Measurements from ENCODE around the gene FBLN2.
"Not testable (repeated sequence)": the region's sequence is repeated elsewhere in the genome, so short reads cannot be mapped to it uniquely, and the experiment has no call there.

The FBLN2 gene

DNA sequence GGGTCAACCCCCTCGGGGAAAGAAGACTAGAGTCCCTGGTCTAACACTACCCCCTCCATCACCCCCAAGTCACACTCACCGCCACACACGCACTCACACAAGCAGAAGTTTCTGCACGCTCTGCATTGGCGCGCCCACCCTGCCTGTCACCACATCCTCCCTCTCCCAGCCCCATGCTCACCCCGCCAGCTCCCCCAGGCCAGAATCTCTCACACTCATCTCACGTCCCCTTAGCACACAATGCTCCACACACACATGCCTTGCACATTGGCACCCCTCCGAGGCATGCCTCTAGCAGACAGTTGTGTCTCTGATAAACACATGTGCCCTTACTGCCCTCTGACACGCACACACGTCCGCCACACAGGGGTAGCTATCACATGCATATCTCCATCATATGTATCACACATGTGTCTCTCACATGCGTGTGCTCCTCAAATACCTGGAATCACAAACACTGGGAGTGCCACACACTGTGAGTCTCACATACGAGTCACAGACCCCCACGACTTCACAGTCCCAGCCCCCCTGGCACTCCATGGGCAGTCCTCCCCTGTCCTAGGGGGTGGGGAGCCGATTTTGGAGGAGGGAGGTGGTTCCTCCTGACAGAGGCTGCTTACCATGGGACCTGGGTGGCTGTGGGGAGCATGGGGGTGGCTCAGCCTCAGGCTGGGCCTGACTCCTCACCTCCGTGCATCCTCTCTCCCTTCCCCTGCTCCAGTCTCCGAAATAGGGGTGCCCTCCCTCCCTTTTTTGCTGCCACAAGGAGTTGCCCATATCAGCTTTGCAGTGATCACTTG, 898 bp downstream of the FBLN2 start:
- no peak for DNase-seq (ENCODE audit: low read depth, low spot score)

DNA sequence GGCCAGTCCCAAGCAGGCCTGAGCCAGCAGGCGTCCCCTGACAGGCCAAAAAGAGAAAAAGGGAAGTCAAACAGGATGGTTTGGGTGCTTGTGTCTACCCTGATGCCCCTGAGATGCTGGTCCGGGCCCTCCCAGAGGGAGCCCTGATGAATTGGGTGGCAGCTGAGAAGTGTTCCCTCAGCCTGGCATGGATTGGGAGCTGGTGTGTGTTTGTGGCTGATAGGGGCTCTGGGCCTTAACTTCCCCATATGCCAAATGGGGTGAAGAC, 1.4 kb downstream of the FBLN2 start:
- no peak for DNase-seq (ENCODE audit: low read depth, low spot score)

GRCh38 chr3:13550791-13551360, 2.0 kb downstream of the FBLN2 start:
- no peak for DNase-seq (ENCODE audit: low read depth, low spot score)

DNA sequence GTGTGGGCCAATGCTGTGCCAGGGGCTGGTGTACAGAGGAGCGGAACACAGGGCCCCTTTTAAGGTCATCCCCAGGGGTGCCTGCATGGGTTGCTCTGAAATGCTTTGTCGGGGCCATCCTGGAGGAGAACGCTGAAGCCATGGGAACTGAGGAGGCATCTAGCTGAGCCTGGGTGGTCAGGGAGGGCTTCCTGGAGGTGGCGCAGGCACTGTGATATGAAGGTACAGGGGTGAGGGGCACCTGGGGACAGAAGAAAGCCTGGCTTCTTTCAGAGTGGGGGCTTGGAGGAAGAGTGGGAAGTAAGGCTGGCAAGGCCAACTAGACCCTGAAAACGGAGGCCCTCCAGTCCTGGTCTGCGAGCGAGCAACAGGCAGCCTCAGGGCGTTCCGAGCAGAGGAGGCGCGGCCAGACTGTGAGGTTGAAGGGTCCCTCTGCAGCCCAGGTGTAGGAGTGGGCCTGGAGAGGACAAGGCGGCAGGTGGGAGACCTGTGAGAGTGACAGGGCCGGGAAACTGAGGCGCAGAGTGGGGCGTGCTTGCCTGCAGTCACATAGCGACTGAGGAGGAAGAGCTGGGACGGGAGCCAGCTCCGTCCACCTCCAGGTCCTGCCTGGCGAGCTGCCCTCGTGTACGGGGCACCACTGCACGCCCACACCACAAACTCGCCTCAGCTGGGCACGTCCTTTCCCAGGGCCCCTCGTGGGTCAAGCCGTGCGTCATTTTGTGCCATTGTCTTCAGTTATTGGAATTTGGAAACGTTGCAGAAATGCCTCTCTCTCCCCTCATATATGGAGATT, 4.1 kb downstream of the FBLN2 start:
- no peak for DNase-seq (ENCODE audit: low read depth, low spot score)

DNA sequence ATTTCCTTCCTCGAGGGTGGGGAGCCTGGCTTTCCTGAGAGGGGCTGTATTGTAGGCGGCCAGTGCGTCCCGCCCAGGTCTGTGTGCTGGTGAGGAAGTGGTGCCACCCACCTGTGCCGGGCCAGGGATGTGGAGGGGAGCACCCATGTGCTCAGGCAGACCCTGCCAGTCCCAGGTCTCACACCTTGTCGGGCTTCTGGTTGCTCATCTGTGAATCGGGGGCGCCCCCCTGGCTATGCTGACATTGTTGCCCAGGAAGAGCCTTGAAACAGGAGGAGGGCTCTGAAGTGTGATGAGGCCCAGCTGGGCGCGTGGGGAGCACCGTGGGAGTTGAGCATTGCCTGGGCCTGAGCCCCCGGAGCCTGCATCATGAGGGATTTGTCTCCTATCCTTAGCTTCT, 4.8 kb downstream of the FBLN2 start:
- no peak for DNase-seq (ENCODE audit: low read depth, low spot score)

- no peak for DNase-seq (ENCODE audit: low read depth, low spot score)
Observed at GRCh38 chr3:13555753-13556152, 6.8 kb downstream of the FBLN2 start.

- DNase-seq (ENCODE audit: low read depth, low spot score), result no peak
Observed at GRCh38 chr3:13556207-13556606, 7.3 kb downstream of the FBLN2 start.

DNA sequence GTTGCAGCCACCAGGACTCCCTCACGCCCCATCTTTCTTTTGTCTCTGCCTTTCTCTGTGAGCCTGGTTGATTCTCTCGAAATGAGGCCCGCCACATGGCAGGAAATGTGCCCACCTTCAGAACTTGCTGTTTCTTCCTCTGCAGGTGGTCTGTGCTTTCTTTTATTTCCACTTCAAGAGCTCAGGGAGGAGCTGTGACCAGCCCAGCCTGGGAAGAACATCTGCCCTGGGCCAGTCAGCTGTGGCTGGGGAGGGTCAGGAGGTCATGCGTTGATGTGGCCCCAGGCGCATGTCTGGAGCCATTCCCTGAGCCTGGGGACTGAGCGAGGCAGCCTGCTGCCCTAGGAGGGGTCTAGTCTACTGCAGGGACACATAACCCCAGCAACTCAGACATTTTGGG, 8.0 kb downstream of the FBLN2 start:
- no peak for DNase-seq (ENCODE audit: low read depth, low spot score)

DNA sequence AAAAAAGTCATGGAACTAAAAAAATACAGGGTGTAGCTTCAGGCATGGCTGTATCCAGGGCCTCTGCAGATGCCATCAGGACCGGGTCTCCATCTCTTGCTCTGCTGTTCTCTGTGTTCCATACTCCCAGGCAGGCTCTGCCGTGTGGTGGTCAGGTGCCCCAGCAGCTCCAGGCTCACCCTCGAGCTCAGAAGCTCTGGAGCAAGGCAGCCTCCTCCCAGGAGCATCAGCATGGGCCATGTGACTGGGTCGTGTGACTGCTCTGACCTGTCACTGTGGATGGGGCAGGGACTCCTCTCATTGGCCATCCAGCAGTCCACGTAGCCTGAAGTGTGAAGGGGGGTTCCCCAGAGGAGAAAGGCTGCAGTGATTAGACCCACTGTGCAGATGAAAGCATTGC, 8.5 kb downstream of the FBLN2 start:
- no peak for DNase-seq (ENCODE audit: low read depth, low spot score)

DNA sequence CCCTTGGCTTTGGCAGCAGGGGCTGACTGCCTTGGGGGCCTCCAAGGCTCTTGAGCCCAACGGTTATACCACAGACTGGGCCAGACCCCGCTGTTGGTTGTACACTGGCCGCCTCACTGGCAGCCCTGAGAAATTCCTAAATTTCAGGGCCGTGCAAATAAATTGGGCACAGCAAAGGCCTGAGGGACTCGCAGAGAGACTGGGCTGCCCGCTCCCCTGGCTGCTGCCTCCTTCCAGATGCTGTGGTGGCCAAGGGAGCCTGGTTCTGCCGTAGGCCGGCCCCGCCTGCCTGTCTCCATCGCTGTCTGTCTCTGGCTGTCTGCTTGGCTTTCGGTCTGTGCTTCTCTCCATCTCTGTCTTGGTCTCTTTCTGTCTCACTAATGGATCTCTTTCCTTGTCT, 9.0 kb downstream of the FBLN2 start:
- no peak for DNase-seq (ENCODE audit: low read depth, low spot score)

GRCh38 chr3:13558651-13559050, 9.7 kb downstream of the FBLN2 start:
- no peak for DNase-seq (ENCODE audit: low read depth, low spot score)

DNA sequence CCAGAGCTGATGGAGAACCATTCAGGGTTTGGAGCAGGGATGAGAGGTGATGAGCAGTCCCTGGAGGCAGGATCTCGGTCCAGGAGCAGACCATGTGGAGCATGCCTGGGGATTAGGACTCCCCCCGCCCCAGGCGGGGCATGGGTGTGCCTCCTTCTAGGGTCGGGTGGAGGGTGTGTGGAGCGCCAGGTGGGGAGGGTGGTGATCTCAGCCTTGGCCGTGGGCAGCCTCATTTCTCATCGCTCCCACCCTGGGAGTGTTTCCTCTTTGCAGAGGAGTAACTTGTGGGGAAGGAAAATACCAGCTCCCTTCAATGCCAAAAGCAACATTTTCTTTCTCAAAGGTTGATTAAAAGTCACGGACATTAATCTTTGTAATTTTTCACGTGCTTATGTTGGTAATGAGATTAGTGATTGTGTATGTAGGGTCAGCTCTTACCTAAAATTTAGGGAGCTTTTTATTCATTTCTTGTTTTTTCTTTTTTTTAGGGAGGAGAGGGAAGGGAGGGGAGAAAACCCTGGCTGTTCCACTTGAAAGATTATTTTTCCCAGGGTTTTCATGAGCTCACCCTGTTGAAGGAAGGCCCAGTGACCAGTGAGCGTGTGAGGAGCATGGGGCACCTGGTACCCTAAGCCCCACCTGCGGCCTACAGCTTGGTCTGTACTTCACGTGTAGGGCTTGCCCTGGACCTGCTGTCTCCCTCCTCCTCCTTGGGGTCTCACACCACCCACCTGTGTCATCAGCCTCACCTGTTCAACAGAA, 11.0 kb downstream of the FBLN2 start:
- DNase-seq (ENCODE audit: low read depth, low spot score), result no peak

- DNase-seq (ENCODE audit: low read depth, low spot score), result no peak
Observed at GRCh38 chr3:13561376-13561775, 12.5 kb downstream of the FBLN2 start.

DNA sequence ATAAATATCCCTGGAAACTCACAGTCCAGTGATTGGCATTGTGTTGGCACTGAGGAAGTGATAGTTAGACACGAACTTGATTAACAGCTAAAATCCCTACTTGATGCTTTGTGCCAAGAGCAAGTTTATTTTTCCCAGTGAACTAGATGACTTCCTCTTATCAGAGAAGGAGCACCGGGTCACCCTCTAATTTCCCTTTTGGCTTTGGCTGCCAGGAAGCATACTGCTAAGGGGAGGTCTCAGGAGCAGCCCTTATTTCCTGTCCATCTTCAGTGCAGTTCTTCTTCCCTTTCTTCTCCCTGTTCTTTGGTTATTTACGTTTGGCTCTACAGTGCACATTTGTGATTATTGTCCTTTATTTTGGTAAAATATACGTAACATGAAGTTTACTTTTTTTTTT, 13.0 kb downstream of the FBLN2 start:
- no peak for DNase-seq (ENCODE audit: low read depth, low spot score)

DNA sequence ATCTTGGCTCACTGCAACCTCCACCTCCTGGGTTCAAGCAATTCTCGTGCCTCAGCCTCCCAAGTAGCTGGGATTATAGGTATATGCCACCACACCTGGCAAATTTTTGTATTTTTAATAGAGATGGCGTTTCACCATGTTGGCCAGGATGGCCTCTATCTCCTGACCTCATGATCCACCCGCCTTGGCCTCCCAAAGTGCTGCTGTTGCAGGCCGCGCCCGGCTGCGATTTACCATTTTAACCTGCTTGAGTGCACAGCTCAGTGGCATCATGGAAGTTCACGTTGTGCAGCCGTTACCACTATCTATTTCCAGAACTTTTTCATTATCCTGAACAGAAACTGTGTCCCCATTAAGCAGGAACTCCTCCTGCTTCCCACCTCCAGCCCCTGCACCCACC, 13.5 kb downstream of the FBLN2 start:
- not testable (repeated sequence) for DNase-seq (ENCODE audit: low read depth, low spot score)

DNA sequence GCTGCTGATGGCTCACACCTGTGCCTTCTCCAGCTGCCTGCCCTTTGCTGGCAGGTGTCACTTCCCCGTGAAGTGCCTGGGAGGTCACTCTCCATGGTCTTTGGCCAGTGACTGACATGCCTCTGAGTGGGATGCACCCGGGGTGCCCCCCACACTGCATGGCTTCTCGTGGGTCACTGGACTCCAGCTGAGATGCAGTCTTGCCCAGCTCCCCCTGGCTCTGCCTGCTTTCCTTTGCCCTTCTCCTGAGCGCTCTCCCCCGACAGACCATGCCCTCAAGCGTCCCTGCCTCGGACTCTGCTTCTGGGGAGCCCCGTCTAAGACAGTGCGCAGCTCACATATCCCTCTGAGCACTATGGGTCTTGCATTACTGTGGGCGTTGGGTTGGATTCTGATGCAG, 14.4 kb downstream of the FBLN2 start:
- DNase-seq (ENCODE audit: low read depth, low spot score), result no peak

- no peak for DNase-seq (ENCODE audit: low read depth, low spot score)
Observed at GRCh38 chr3:13563911-13564310, 15.0 kb downstream of the FBLN2 start.

GRCh38 chr3:13564751-13565560, 16.0 kb downstream of the FBLN2 start:
- no peak for DNase-seq (ENCODE audit: low read depth, low spot score)

DNA sequence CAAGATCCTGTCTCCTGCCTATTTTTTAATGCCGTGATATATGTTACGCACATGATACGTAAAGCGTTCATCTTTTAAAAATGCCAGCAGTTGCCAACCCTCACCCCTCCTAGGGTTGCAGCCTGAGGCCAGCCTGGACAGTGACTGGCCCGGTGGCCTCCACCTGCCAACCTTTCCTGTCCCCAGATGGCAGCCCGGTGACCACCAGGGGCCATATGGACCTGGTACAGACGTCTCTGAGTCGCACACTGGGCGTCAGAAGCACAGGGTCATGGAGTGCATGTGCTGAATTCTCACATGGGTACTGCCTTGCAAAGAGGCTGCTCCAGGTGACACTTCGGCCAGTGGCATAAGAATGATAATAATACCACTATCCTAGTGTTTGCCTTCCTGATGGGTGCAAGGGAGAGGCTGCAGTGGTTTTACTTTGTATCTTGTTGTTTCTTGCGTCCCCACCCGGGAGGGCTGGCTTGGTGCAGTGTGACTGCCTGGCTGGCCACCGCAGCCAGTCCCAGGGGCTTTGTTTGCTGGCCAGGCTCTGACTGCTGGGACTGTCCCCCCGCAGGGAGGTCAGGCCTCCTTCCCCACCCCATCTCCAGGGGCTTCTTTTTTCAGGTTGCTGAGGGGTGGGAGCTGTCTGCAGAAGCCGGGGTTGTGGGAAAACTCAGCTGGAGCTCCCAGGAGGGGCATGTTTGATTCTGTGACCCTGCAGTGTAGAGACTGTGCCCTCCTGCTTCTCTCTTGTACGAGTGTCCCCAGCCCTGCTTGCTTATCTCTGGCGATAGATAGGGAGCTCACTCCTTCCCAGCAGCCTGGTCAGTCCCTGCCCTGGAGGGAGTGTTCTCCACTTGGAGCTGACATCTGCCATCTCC, 16.9 kb downstream of the FBLN2 start:
- no peak for DNase-seq (ENCODE audit: low read depth, low spot score)

DNA sequence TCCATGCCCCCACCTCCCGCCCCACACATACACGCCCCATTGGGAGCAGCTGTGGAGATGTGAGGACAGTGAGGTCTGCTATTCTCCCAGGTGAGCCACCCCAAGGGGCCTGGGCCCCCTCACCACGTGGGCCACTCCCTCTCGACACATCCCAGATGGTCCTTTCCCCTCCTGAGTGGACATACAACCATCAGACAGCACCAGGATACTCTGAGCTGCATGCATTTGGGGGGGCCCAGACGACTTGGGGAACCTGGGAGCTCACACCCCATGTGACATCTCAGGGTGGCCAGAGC, 17.5 kb downstream of the FBLN2 start:
- DNase-seq (ENCODE audit: low read depth, low spot score), result no peak

All from activated CD4-positive, CD25-positive, alpha-beta regulatory T cell treated with anti-CD3 and anti-CD28 coated beads, Interleukin-2, amount 50 U/mL, for 16 hours (primary cell).